Middle frontal gyrus (tissue), 1 donor: Measurements from ENCODE around the gene SPAG16.

Source experiments
- DNase-seq: peaks from one replicate; pipeline ENCODE4 v3.0.0-alpha.2; 2015; ENCODE audit warnings: low spot score; ENCODE audit errors: extremely low spot score

Gene SPAG16

GRCh38 chr2:214361116-214361515, 1076.9 kb downstream of the SPAG16 start:
- DNase-seq, result no peak

- DNase-seq, result no peak
These were observed 1081.3 kb downstream of the SPAG16 start for GRCh38 chr2:214365549-214365948.

- no peak for DNase-seq
These were observed 1082.9 kb downstream of the SPAG16 start for GRCh38 chr2:214367171-214367570.

- no peak for DNase-seq
These were observed 1092.5 kb downstream of the SPAG16 start for GRCh38 chr2:214376618-214377285.

- DNase-seq, result no peak
These were observed 1093.0 kb downstream of the SPAG16 start for GRCh38 chr2:214377286-214377624.

GRCh38 chr2:214378455-214379103, 1094.3 kb downstream of the SPAG16 start:
- no peak for DNase-seq

- no peak for DNase-seq
These were observed 1095.0 kb downstream of the SPAG16 start for GRCh38 chr2:214379227-214379626.

- no peak for DNase-seq
These were observed 1096.4 kb downstream of the SPAG16 start for GRCh38 chr2:214380681-214381080.

GRCh38 chr2:214382229-214382628, 1098.0 kb downstream of the SPAG16 start:
- DNase-seq, result no peak

- no peak for DNase-seq
These were observed 1102.5 kb downstream of the SPAG16 start for GRCh38 chr2:214386720-214387119.

GRCh38 chr2:214389334-214389733, 1105.1 kb downstream of the SPAG16 start:
- no peak for DNase-seq

GRCh38 chr2:214393796-214394195, 1109.5 kb downstream of the SPAG16 start:
- DNase-seq, result no peak

GRCh38 chr2:214395040-214395439, 1110.8 kb downstream of the SPAG16 start:
- DNase-seq, result no peak

GRCh38 chr2:214401580-214401979, 1117.3 kb downstream of the SPAG16 start:
- no peak for DNase-seq

- no peak for DNase-seq
These were observed 1126.0 kb downstream of the SPAG16 start for GRCh38 chr2:214410128-214410775.

GRCh38 chr2:214410918-214411554, 1126.8 kb downstream of the SPAG16 start, which contains the start of gene VWC2L:
TSS of gene VWC2L (plus strand) at chr2:214411054. CDS start at chr2:214414194, 3,140 bp downstream.
- DNase-seq, result peak; percentile 79

GRCh38 chr2:214412679-214413078, 1128.4 kb downstream of the SPAG16 start:
- no peak for DNase-seq

- no peak for DNase-seq
These were observed 1152.2 kb downstream of the SPAG16 start for GRCh38 chr2:214436470-214436869.

- no peak for DNase-seq
These were observed 1166.0 kb downstream of the SPAG16 start for GRCh38 chr2:214450118-214450894.

- DNase-seq, result no peak
These were observed 1167.4 kb downstream of the SPAG16 start for GRCh38 chr2:214451516-214452275.
